Sigmoid colon (tissue), 4 donors: Measurements from ENCODE around the gene PCBP1.

Experiments
- EP300 ChIP-seq, 4 donors: sonication (generic); formaldehyde crosslinking; IDR thresholded peaks; one replicate each; pipeline ENCODE4 v1.6.1; 2017; ENCODE audit warnings: antibody characterized with exemption in 4 of 4
- TF ChIP-seq, protein P1 (sequence below), 4 experiments: fragments of 450-650 bp in 3 of 4; fragments of 200-600 bp in 1 of 4; IDR thresholded peaks; one replicate each; pipeline ENCODE4 v1.5.1; 2016 to 2019; ENCODE audit warnings: antibody characterized with exemption in 4 of 4, mild to moderate bottlenecking in 3 of 4, moderate library complexity in 2 of 4

- TF ChIP-seq EP300 (IDR thresholded peaks at IDR 0.05), result no peak
- TF ChIP-seq, protein P1, sequence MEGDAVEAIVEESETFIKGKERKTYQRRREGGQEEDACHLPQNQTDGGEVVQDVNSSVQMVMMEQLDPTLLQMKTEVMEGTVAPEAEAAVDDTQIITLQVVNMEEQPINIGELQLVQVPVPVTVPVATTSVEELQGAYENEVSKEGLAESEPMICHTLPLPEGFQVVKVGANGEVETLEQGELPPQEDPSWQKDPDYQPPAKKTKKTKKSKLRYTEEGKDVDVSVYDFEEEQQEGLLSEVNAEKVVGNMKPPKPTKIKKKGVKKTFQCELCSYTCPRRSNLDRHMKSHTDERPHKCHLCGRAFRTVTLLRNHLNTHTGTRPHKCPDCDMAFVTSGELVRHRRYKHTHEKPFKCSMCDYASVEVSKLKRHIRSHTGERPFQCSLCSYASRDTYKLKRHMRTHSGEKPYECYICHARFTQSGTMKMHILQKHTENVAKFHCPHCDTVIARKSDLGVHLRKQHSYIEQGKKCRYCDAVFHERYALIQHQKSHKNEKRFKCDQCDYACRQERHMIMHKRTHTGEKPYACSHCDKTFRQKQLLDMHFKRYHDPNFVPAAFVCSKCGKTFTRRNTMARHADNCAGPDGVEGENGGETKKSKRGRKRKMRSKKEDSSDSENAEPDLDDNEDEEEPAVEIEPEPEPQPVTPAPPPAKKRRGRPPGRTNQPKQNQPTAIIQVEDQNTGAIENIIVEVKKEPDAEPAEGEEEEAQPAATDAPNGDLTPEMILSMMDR (IDR thresholded peaks at IDR 0.05), result no peak
Measured at GRCh38 chr2:70045405-70045804, 41.9 kb upstream of the PCBP1 start.
